Astrocyte (in vitro differentiated cells and primary cell): ENCODE measurements around the gene CERS6. TPM values are rescaled to one million over a fixed set of nuclear protein-coding genes. Genes with fewer than 3 reads are reported as not detected.

Experiments used
- DNase-seq: peaks from one replicate; pipeline ENCODE4 v3.0.0-alpha.2; 2010; ENCODE audit warnings: low read depth
- FAIRE-seq: peaks from 2 replicates; lab custom pipeline; 2011; peaks lifted over from hg19 to GRCh38; lab: Jason Lieb, UNC
- H2AFZ ChIP-seq: 2 replicates; pipeline ENCODE4 v1.6.0; 2012; ENCODE audit warnings: low read depth, low read length, inconsistent platforms
- H3K27ac ChIP-seq: 2 replicates; pipeline ENCODE4 v1.5.1; 2011; ENCODE audit warnings: low read depth, low read length, inconsistent platforms
- H3K27me3 ChIP-seq: 2 replicates; pipeline ENCODE4 v1.6.0; 2011; ENCODE audit warnings: low read length, inconsistent platforms; ENCODE audit not compliant: insufficient read depth
- H3K36me3 ChIP-seq: 2 replicates; pipeline ENCODE4 v1.5.1; 2011; ENCODE audit warnings: low read length, inconsistent platforms; ENCODE audit not compliant: insufficient read depth
- H3K4me1 ChIP-seq: 2 replicates; pipeline ENCODE4 v1.5.1; 2011; ENCODE audit warnings: low read length, inconsistent platforms; ENCODE audit not compliant: insufficient read depth
- H3K4me2 ChIP-seq: 2 replicates; pipeline ENCODE4 v1.6.0; 2012; ENCODE audit warnings: low read length, inconsistent platforms
- H3K4me3 ChIP-seq: 2 replicates; pipeline ENCODE4 v1.5.1; 2011; ENCODE audit warnings: low read depth, mild to moderate bottlenecking, low read length, inconsistent platforms; ENCODE audit not compliant: insufficient read depth
- H3K79me2 ChIP-seq: 2 replicates; pipeline ENCODE4 v1.6.0; 2012; ENCODE audit warnings: mild to moderate bottlenecking, low read length, inconsistent platforms; ENCODE audit not compliant: insufficient read depth
- H3K9ac ChIP-seq: 2 replicates; pipeline ENCODE4 v1.6.0; 2012; ENCODE audit warnings: mild to moderate bottlenecking, low read length, inconsistent platforms
- H3K9me3 ChIP-seq: 2 replicates; pipeline ENCODE4 v1.5.1; 2012; ENCODE audit warnings: low read depth, mild to moderate bottlenecking, low read length, inconsistent platforms; ENCODE audit not compliant: insufficient read depth
- H4K20me1 ChIP-seq: 2 replicates; pipeline ENCODE4 v1.6.0; 2012; ENCODE audit warnings: low read length, inconsistent platforms; ENCODE audit not compliant: insufficient read depth
- H3K27ac Mint-ChIP-seq: one replicate; pipeline ENCODE4 v1.8.0; 2021; ENCODE audit warnings: mild to moderate bottlenecking, mixed read lengths; ENCODE audit not compliant: unreplicated experiment
- H3K27me3 Mint-ChIP-seq: one replicate; pipeline ENCODE4 v1.8.0; 2021; ENCODE audit warnings: low read depth, mixed read lengths; ENCODE audit not compliant: unreplicated experiment
- H3K36me3 Mint-ChIP-seq: one replicate; pipeline ENCODE4 v1.8.0; 2021; ENCODE audit warnings: low read depth, mixed read lengths; ENCODE audit not compliant: unreplicated experiment
- H3K4me1 Mint-ChIP-seq: one replicate; pipeline ENCODE4 v1.8.0; 2021; ENCODE audit warnings: low read depth, mixed read lengths; ENCODE audit not compliant: unreplicated experiment
- H3K4me3 Mint-ChIP-seq: one replicate; pipeline ENCODE4 v1.8.0; 2021; ENCODE audit warnings: mild to moderate bottlenecking, moderate library complexity, mixed read lengths; ENCODE audit not compliant: unreplicated experiment
- H3K9me3 Mint-ChIP-seq: one replicate; pipeline ENCODE4 v1.8.0; 2021; ENCODE audit warnings: mild to moderate bottlenecking, mixed read lengths; ENCODE audit not compliant: unreplicated experiment
- CTCF ChIP-seq: IDR thresholded peaks from 2 replicates; pipeline ENCODE4 v1.5.1; 2011; ENCODE audit warnings: low read depth, mild to moderate bottlenecking, inconsistent platforms, low read length, moderate library complexity; ENCODE audit not compliant: insufficient read depth
- EZH2 ChIP-seq: IDR thresholded peaks from 2 replicates; pipeline ENCODE4 v1.6.1; 2012; ENCODE audit warnings: mild to moderate bottlenecking, low read length, inconsistent platforms; ENCODE audit not compliant: insufficient read depth
- total RNA-seq: library from RNA; stranded (reverse); gene quantifications from 2 replicates; pipeline ENCODE4 v1.2.1, GENCODE V29; 2021

CERS6 gene
- total RNA-seq, 1 donor from 2014 or later: 23.4 TPM

DNA sequence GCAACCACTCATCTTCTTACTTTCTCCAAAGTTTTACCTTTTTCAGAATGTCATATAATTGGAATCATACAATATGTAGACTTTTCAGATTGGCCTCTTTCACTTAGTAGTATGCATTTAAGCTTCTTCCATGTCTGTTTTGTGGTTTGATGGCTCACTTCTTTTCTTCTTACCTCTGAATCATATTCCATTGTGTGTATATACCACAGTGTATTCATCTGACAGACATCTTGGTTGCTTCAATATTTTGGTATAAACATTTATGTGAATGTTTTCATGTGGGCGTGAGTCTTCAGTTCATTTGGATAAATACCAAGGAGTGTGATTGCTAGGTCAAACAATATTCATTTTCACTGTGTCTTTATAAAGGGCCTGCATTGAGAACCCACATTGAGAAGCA, 210.3 kb downstream of the CERS6 start:
- H3K9me3 ChIP-seq: no peaks in the 10 kb centered on the region
- no peaks in the 10 kb centered on the region for H3K27me3 ChIP-seq
- FAIRE-seq: no peak
- no peak overlapping the region for H3K4me2 ChIP-seq
- H3K27ac ChIP-seq: no peak overlapping the region
- Mint-ChIP-seq H3K36me3 (no peaks in the 10 kb centered on the region), H3K27me3 (no peaks in the 10 kb centered on the region), H3K4me3 (no peak overlapping the region), H3K9me3 (no peaks in the 10 kb centered on the region), H3K27ac (no peak overlapping the region), H3K4me1 (peaks cover 12% of the 10 kb centered on the region)
- H4K20me1 ChIP-seq: no peaks in the 10 kb centered on the region
- DNase-seq: peak; percentile 72
- no peak overlapping the region for H2AFZ ChIP-seq
- no peak for TF ChIP-seq EZH2
- no peak for TF ChIP-seq CTCF
- no peaks in the 10 kb centered on the region for H3K4me1 ChIP-seq
- no peak overlapping the region for H3K9ac ChIP-seq
- no peaks in the 10 kb centered on the region for H3K36me3 ChIP-seq
- H3K4me3 ChIP-seq: no peak overlapping the region
- H3K79me2 ChIP-seq: no peaks in the 10 kb centered on the region

DNA sequence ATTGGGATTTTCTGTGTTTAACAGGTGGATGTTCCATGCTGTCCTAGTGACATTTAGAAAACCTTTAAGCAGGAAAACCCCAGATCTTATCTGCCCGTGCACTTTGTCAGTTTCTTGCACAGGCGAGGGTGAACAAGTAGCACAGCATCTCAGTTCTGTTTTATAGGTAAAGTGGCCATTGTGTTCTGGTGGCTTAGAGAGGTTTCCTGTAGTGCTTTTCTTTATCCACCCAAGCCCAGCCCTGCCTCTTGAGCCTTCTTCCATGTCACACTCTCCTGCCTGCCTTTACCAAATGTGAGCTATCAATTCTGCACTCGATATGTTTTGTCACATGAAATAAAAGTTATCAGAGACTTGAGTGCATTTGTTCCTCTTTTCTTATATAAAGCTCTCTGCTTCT, 211.1 kb downstream of the CERS6 start:
- Histone ChIP-seq H3K27me3 (no peaks in the 10 kb centered on the region), H4K20me1 (no peaks in the 10 kb centered on the region), H3K36me3 (no peaks in the 10 kb centered on the region), H3K27ac (no peak overlapping the region), H3K9me3 (no peaks in the 10 kb centered on the region), H2AFZ (no peak overlapping the region), H3K79me2 (no peaks in the 10 kb centered on the region), H3K9ac (no peak overlapping the region), H3K4me2 (no peak overlapping the region), H3K4me1 (no peaks in the 10 kb centered on the region), H3K4me3 (no peak overlapping the region)
- Mint-ChIP-seq H3K27ac (no peak overlapping the region), H3K4me3 (no peak overlapping the region), H3K27me3 (no peaks in the 10 kb centered on the region), H3K9me3 (no peaks in the 10 kb centered on the region), H3K36me3 (no peaks in the 10 kb centered on the region), H3K4me1 (peaks cover 12% of the 10 kb centered on the region)
- FAIRE-seq (no peak), DNase-seq (no peak)
- TF ChIP-seq CTCF: no peak
- no peak for TF ChIP-seq EZH2

GRCh38 chr2:168669151-168669550, 213.1 kb downstream of the CERS6 start:
- Mint-ChIP-seq H3K27me3 (no peaks in the 10 kb centered on the region), H3K36me3 (no peaks in the 10 kb centered on the region), H3K4me1 (peaks cover 8% of the 10 kb centered on the region), H3K9me3 (no peaks in the 10 kb centered on the region), H3K27ac (no peak overlapping the region), H3K4me3 (no peak overlapping the region)
- H3K4me3 ChIP-seq: no peak overlapping the region
- no peak overlapping the region for H2AFZ ChIP-seq
- H3K79me2 ChIP-seq: no peaks in the 10 kb centered on the region
- no peaks in the 10 kb centered on the region for H3K4me1 ChIP-seq
- TF ChIP-seq EZH2 (no peak), CTCF (no peak)
- no peak overlapping the region for H3K27ac ChIP-seq
- DNase-seq (no peak), FAIRE-seq (no peak)
- H4K20me1 ChIP-seq: no peaks in the 10 kb centered on the region
- no peaks in the 10 kb centered on the region for H3K27me3 ChIP-seq
- H3K9ac ChIP-seq: no peak overlapping the region
- no peak overlapping the region for H3K4me2 ChIP-seq
- no peaks in the 10 kb centered on the region for H3K36me3 ChIP-seq
- H3K9me3 ChIP-seq: no peaks in the 10 kb centered on the region
